SK-N-SH (cell line): ENCODE measurements around the gene EIF4G1. TPM values are rescaled to one million over a fixed set of nuclear protein-coding genes. Genes with fewer than 3 reads are reported as not detected.

ENCODE experiments used
- CTCF ChIA-PET: fragments of 300-600, 350-600 bp; formaldehyde crosslinking; extraction: SDS; loops from one replicate; lab custom pipeline; 2021; lab: Yijun Ruan, JAX
- POLR2A ChIA-PET: fragments of 350-600 bp; sonication (Branson Sonifier 250); formaldehyde crosslinking; extraction: SDS; loops from one replicate; lab custom pipeline; 2020; ENCODE audit warnings: antibody characterized with exemption, inconsistent platforms; lab: Yijun Ruan, JAX
- DNase-seq: peaks from one replicate; pipeline ENCODE4 v3.0.0; 2012
- H2AFZ ChIP-seq: fragments of 200-600 bp; sonication (generic); 2 replicates; pipeline ENCODE4 v1.8.1; 2016; ENCODE audit warnings: antibody characterized with exemption, mild to moderate bottlenecking, low read depth
- H3F3A ChIP-seq: fragments of 200-600 bp; sonication (generic); replicated peaks from 2 replicates; pipeline ENCODE3; 2016; ENCODE audit warnings: antibody characterized with exemption, mild to moderate bottlenecking; ENCODE audit not compliant: insufficient read depth
- H3K27ac ChIP-seq, 2 experiments: fragments of 200-500 bp in 1 of 2; fragments of 200-600 bp in 1 of 2; sonication (Bioruptor generic) in 1 of 2; sonication (generic), shearing (Covaris generic) in 1 of 2; 2 replicates each; pipeline versions ENCODE4 v1.5.1 to v1.6.1; 2014 to 2016; ENCODE audit warnings: low read depth in 2 of 2, inconsistent platforms in 1 of 2, low read length in 1 of 2, mild to moderate bottlenecking in 1 of 2, mixed read lengths in 1 of 2
- H3K27me3 ChIP-seq: fragments of 200-600 bp; sonication (generic), shearing (Covaris generic); 2 replicates; pipeline ENCODE4 v1.6.1; 2016; ENCODE audit warnings: mixed run types; ENCODE audit not compliant: insufficient read depth
- H3K36me3 ChIP-seq, 2 experiments: fragments of 200-500 bp in 1 of 2; fragments of 200-600 bp in 1 of 2; sonication (Bioruptor generic) in 1 of 2; sonication (generic) in 1 of 2; replicated peaks in 1 of 2; 2 replicates each; pipeline versions ENCODE3 to v1.5.1; 2014 to 2016; ENCODE audit warnings: low read length in 1 of 2, mild to moderate bottlenecking in 1 of 2; ENCODE audit not compliant: insufficient read depth in 2 of 2, control insufficient read depth in 1 of 2
- H3K4me1 ChIP-seq, 2 experiments: fragments of 200-500 bp in 1 of 2; fragments of 200-600 bp in 1 of 2; sonication (Bioruptor generic) in 1 of 2; sonication (generic), shearing (Covaris generic) in 1 of 2; 2 replicates each; pipeline versions ENCODE4 v1.5.1 to v1.6.1; 2014 to 2016; ENCODE audit warnings: low read depth in 1 of 2, low read length in 1 of 2, mixed run types in 1 of 2; ENCODE audit not compliant: insufficient read depth in 2 of 2, control insufficient read depth in 1 of 2
- H3K4me2 ChIP-seq: fragments of 200-600 bp; sonication (generic), shearing (Covaris generic); 2 replicates; pipeline ENCODE4 v1.6.1; 2017; ENCODE audit warnings: mixed run types
- H3K4me3 ChIP-seq, 2 experiments: fragments of 200-500 bp in 1 of 2; fragments of 200-600 bp in 1 of 2; sonication (Bioruptor generic) in 1 of 2; sonication (generic), shearing (Covaris generic) in 1 of 2; 2 replicates each; pipeline versions ENCODE4 v1.5.1 to v1.8.1; 2014 to 2016; ENCODE audit warnings: low read depth in 2 of 2, inconsistent platforms in 1 of 2, low read length in 1 of 2, mild to moderate bottlenecking in 1 of 2, mixed read lengths in 1 of 2, moderate library complexity in 1 of 2
- H3K79me2 ChIP-seq: fragments of 200-600 bp; sonication (generic); 2 replicates; pipeline ENCODE4 v1.8.1; 2017; ENCODE audit warnings: mild to moderate bottlenecking; ENCODE audit not compliant: insufficient read depth
- H3K9ac ChIP-seq: fragments of 200-600 bp; sonication (generic); 2 replicates; pipeline ENCODE4 v1.6.1; 2017; ENCODE audit warnings: mixed run types
- H3K9me2 ChIP-seq: fragments of 200-600 bp; sonication (generic); 2 replicates; pipeline ENCODE4 v1.6.1; 2017; ENCODE audit warnings: mixed run types
- H3K9me3 ChIP-seq: fragments of 200-600 bp; sonication (generic); 2 replicates; pipeline ENCODE4 v1.6.1; 2017; ENCODE audit warnings: mixed run types, mild to moderate bottlenecking, moderate library complexity
- H4K20me1 ChIP-seq: fragments of 200-600 bp; sonication (generic); 2 replicates; pipeline ENCODE4 v1.6.1; 2017; ENCODE audit warnings: mild to moderate bottlenecking, mixed run types; ENCODE audit not compliant: insufficient read depth
- CHD2 ChIP-seq: fragments of 150-350 bp; IDR thresholded peaks from 2 replicates; pipeline ENCODE4 v1.6.1; 2018; ENCODE audit warnings: low read length; ENCODE audit not compliant: partially characterized antibody
- EP300 ChIP-seq, 2 experiments: IDR thresholded peaks; 2 replicates each; pipeline versions ENCODE4 v1.4.0 to v1.6.1; 2012; ENCODE audit warnings: borderline replicate concordance in 1 of 2, low read depth in 1 of 2, low read length in 1 of 2
- FOXJ3 ChIP-seq: sonication (generic); formaldehyde crosslinking; IDR thresholded peaks from 2 replicates; pipeline ENCODE4 v1.5.1; 2020; ENCODE audit warnings: mild to moderate bottlenecking, missing genetic modification reagents
- GATA2 ChIP-seq: sonication (generic); formaldehyde crosslinking; IDR thresholded peaks from 2 replicates; pipeline ENCODE4 v1.5.0; 2020; ENCODE audit warnings: mild to moderate bottlenecking, missing genetic modification reagents
- JUND ChIP-seq: IDR thresholded peaks from 2 replicates; pipeline ENCODE4 v1.4.0; 2012
- MEF2A ChIP-seq: IDR thresholded peaks from 2 replicates; pipeline ENCODE4 v1.4.0; 2012; ENCODE audit warnings: low read depth, borderline replicate concordance
- MXI1 ChIP-seq: IDR thresholded peaks from 2 replicates; pipeline ENCODE4 v1.6.1; 2012; ENCODE audit warnings: mild to moderate bottlenecking, low read depth, low read length, improper control_type of control experiment
- POLR2AphosphoS5 ChIP-seq: IDR thresholded peaks from 2 replicates; pipeline ENCODE4 v1.6.1; 2012; ENCODE audit warnings: low read depth, low read length
- TAF1 ChIP-seq: IDR thresholded peaks from 2 replicates; pipeline ENCODE4 v1.6.1; 2012; ENCODE audit warnings: low read depth, mild to moderate bottlenecking, low read length, moderate library complexity, borderline replicate concordance
- TCF12 ChIP-seq: IDR thresholded peaks from 2 replicates; pipeline ENCODE4 v1.4.0; 2012
- TEAD4 ChIP-seq: IDR thresholded peaks from 2 replicates; pipeline ENCODE4 v1.4.0; 2012; ENCODE audit warnings: mild to moderate bottlenecking, borderline replicate concordance; ENCODE audit not compliant: insufficient read depth
- WGBS: methylation state at CpG from one replicate; pipeline ENCODE4 v1.1.6; 2017; ENCODE audit warnings: low lambda C conversion rate; 5-methylcytosine and 5-hydroxymethylcytosine counted together
- polyA plus RNA-seq, 3 experiments: library from polyadenylated mRNA; depleted of rRNA; stranded (reverse); fragments of >200 nt; gene quantifications; 2 replicates each; pipeline ENCODE4 v1.2.3, GENCODE V29; 2012
- TF ChIP-seq, protein P1 (sequence below): fragments of 150-350 bp; IDR thresholded peaks from 2 replicates; pipeline ENCODE4 v1.6.1; 2017; ENCODE audit warnings: antibody characterized with exemption, low read length, low read depth, borderline replicate concordance
- TF ChIP-seq, protein P2 (sequence below): IDR thresholded peaks from 2 replicates; pipeline ENCODE4; 2012
- TF ChIP-seq, protein P3 (sequence below): IDR thresholded peaks from 2 replicates; pipeline ENCODE4 v1.4.0; 2012; ENCODE audit warnings: low read depth, borderline replicate concordance
- TF ChIP-seq, protein P4 (sequence below): IDR thresholded peaks from 2 replicates; pipeline ENCODE4 v1.4.0; 2012; ENCODE audit warnings: low read depth, borderline replicate concordance
- TF ChIP-seq, protein P5 (sequence below): fragments of 200-600 bp; sonication (generic); IDR thresholded peaks from 2 replicates; pipeline ENCODE4 v1.6.1; 2017; ENCODE audit warnings: antibody characterized with exemption, mild to moderate bottlenecking, moderate library complexity
- TF ChIP-seq, protein P6 (sequence below): IDR thresholded peaks from 2 replicates; pipeline ENCODE4 v1.6.1; 2012; ENCODE audit warnings: mild to moderate bottlenecking, low read depth, low read length, moderate library complexity

EIF4G1 gene
- polyA plus RNA-seq, 1 of the 3 experiments (the other 2 are of a cell fraction), result 262 TPM

DNA sequence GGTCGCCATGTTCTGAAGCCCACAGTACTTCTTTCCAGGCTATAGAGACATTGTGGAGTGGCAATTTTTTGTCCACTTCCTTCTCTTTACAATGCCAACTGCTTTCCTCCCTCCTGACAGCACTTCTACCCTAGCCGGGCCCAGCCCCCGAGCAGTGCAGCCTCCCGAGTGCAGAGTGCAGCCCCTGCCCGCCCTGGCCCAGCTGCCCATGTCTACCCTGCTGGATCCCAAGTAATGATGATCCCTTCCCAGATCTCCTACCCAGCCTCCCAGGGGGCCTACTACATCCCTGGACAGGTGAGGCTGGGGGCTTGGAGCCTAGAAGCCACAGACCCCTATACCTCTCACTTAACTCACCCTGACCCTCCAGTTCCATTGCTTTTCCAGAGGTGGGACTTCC lies 2.8 kb downstream of the EIF4G1 start:
- ChIA-PET CTCF (interaction anchor here (0.8 kb wide), 1 partner anchor 11 kb away, joined by 3 read pairs; no protein-coding TSS in a partner anchor), POLR2A (interaction anchor here (2.3 kb wide), 1 partner anchor 10 kb away, joined by 5 read pairs; no protein-coding TSS in a partner anchor)
- peak overlapping the region; percentile 99 for H3K4me2 ChIP-seq
- peaks cover 31 to 33% of the 10 kb centered on the region in 2 experiments for H3K36me3 ChIP-seq
- H3K9me3 ChIP-seq, result no peaks in the 10 kb centered on the region
- no peak overlapping the region for H2AFZ ChIP-seq
- no peaks in the 10 kb centered on the region for H3K9me2 ChIP-seq
- H3K79me2 ChIP-seq, result peaks cover 74% of the 10 kb centered on the region
- H3K9ac ChIP-seq, result no peak overlapping the region
- H3K4me3 ChIP-seq, result peak overlapping the region in 1 of 2 experiments; percentile 70; a peak in 1 of 4 replicates
- DNase-seq, result no peak
- peaks cover 31 to 38% of the 10 kb centered on the region in 2 experiments; a peak in 3 of 4 replicates for H3K4me1 ChIP-seq
- peak overlapping the region in 1 of 2 experiments; percentile 89; a peak in 2 of 4 replicates for H3K27ac ChIP-seq
- 91% methylated on average over 5 of the region's 5 CpGs for WGBS
- TF ChIP-seq, protein P1, sequence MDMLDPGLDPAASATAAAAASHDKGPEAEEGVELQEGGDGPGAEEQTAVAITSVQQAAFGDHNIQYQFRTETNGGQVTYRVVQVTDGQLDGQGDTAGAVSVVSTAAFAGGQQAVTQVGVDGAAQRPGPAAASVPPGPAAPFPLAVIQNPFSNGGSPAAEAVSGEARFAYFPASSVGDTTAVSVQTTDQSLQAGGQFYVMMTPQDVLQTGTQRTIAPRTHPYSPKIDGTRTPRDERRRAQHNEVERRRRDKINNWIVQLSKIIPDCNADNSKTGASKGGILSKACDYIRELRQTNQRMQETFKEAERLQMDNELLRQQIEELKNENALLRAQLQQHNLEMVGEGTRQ, result no peak
- no peak for TF ChIP-seq EP300 (IDR thresholded peaks at IDR 0.05; ENCODE audit: borderline replicate concordance in 1 of 2, low read depth in 1 of 2, low read length in 1 of 2)
- TF ChIP-seq, protein P2, sequence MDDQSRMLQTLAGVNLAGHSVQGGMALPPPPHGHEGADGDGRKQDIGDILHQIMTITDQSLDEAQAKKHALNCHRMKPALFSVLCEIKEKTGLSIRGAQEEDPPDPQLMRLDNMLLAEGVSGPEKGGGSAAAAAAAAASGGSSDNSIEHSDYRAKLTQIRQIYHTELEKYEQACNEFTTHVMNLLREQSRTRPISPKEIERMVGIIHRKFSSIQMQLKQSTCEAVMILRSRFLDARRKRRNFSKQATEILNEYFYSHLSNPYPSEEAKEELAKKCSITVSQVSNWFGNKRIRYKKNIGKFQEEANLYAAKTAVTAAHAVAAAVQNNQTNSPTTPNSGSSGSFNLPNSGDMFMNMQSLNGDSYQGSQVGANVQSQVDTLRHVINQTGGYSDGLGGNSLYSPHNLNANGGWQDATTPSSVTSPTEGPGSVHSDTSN, result no peak
- no peak for TF ChIP-seq GATA2 (CRISPR knock-in tag)
- TF ChIP-seq MEF2A, result no peak
- no peak for TF ChIP-seq POLR2AphosphoS5
- TF ChIP-seq, protein P3, sequence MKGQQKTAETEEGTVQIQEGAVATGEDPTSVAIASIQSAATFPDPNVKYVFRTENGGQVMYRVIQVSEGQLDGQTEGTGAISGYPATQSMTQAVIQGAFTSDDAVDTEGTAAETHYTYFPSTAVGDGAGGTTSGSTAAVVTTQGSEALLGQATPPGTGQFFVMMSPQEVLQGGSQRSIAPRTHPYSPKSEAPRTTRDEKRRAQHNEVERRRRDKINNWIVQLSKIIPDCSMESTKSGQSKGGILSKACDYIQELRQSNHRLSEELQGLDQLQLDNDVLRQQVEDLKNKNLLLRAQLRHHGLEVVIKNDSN, result no peak
- no peak for TF ChIP-seq TAF1
- no peak for TF ChIP-seq TCF12
- TF ChIP-seq, protein P4, sequence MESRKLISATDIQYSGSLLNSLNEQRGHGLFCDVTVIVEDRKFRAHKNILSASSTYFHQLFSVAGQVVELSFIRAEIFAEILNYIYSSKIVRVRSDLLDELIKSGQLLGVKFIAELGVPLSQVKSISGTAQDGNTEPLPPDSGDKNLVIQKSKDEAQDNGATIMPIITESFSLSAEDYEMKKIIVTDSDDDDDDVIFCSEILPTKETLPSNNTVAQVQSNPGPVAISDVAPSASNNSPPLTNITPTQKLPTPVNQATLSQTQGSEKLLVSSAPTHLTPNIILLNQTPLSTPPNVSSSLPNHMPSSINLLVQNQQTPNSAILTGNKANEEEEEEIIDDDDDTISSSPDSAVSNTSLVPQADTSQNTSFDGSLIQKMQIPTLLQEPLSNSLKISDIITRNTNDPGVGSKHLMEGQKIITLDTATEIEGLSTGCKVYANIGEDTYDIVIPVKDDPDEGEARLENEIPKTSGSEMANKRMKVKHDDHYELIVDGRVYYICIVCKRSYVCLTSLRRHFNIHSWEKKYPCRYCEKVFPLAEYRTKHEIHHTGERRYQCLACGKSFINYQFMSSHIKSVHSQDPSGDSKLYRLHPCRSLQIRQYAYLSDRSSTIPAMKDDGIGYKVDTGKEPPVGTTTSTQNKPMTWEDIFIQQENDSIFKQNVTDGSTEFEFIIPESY, result no peak
- TF ChIP-seq TEAD4, result no peak
- TF ChIP-seq FOXJ3, result no peak
- TF ChIP-seq, protein P5, sequence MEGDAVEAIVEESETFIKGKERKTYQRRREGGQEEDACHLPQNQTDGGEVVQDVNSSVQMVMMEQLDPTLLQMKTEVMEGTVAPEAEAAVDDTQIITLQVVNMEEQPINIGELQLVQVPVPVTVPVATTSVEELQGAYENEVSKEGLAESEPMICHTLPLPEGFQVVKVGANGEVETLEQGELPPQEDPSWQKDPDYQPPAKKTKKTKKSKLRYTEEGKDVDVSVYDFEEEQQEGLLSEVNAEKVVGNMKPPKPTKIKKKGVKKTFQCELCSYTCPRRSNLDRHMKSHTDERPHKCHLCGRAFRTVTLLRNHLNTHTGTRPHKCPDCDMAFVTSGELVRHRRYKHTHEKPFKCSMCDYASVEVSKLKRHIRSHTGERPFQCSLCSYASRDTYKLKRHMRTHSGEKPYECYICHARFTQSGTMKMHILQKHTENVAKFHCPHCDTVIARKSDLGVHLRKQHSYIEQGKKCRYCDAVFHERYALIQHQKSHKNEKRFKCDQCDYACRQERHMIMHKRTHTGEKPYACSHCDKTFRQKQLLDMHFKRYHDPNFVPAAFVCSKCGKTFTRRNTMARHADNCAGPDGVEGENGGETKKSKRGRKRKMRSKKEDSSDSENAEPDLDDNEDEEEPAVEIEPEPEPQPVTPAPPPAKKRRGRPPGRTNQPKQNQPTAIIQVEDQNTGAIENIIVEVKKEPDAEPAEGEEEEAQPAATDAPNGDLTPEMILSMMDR, result no peak
- no peak for TF ChIP-seq CHD2
- no peak for TF ChIP-seq MXI1
- TF ChIP-seq, protein P6, sequence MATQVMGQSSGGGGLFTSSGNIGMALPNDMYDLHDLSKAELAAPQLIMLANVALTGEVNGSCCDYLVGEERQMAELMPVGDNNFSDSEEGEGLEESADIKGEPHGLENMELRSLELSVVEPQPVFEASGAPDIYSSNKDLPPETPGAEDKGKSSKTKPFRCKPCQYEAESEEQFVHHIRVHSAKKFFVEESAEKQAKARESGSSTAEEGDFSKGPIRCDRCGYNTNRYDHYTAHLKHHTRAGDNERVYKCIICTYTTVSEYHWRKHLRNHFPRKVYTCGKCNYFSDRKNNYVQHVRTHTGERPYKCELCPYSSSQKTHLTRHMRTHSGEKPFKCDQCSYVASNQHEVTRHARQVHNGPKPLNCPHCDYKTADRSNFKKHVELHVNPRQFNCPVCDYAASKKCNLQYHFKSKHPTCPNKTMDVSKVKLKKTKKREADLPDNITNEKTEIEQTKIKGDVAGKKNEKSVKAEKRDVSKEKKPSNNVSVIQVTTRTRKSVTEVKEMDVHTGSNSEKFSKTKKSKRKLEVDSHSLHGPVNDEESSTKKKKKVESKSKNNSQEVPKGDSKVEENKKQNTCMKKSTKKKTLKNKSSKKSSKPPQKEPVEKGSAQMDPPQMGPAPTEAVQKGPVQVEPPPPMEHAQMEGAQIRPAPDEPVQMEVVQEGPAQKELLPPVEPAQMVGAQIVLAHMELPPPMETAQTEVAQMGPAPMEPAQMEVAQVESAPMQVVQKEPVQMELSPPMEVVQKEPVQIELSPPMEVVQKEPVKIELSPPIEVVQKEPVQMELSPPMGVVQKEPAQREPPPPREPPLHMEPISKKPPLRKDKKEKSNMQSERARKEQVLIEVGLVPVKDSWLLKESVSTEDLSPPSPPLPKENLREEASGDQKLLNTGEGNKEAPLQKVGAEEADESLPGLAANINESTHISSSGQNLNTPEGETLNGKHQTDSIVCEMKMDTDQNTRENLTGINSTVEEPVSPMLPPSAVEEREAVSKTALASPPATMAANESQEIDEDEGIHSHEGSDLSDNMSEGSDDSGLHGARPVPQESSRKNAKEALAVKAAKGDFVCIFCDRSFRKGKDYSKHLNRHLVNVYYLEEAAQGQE, result no peak
- TF ChIP-seq JUND, result no peak
- H4K20me1 ChIP-seq, result peaks cover 63% of the 10 kb centered on the region
- H3F3A ChIP-seq, result peaks cover 35% of the 10 kb centered on the region
- no peaks in the 10 kb centered on the region for H3K27me3 ChIP-seq
